Neural progenitor cell (in vitro differentiated cells): Measurements from ENCODE around the gene EHMT1. TPM values are rescaled to one million over a fixed set of nuclear protein-coding genes. Genes with fewer than 3 reads are reported as not detected.

ENCODE experiments used
- DNase-seq: peaks from one replicate; pipeline ENCODE4 v3.0.0-alpha.2; 2016; ENCODE audit warnings: low spot score
- H2AFZ ChIP-seq: fragments of 200-600 bp; sonication (generic); replicated peaks from 2 replicates; pipeline ENCODE4 v1.6.1; 2016; ENCODE audit warnings: antibody characterized with exemption
- H3F3A ChIP-seq: fragments of 200-600 bp; sonication (generic); 2 replicates; pipeline ENCODE4 v1.6.1; 2016; ENCODE audit warnings: antibody characterized with exemption, low read depth
- H3K27ac ChIP-seq: fragments of 200-600 bp; sonication (generic); 2 replicates; pipeline ENCODE4 v1.5.1; 2016; ENCODE audit warnings: mild to moderate bottlenecking
- H3K27me3 ChIP-seq: fragments of 200-600 bp; sonication (generic); 2 replicates; pipeline ENCODE4 v1.6.1; 2016; ENCODE audit warnings: mild to moderate bottlenecking, moderate library complexity
- H3K36me3 ChIP-seq: fragments of 200-600 bp; sonication (generic); 2 replicates; pipeline ENCODE4 v1.5.1; 2016
- H3K4me1 ChIP-seq: fragments of 200-600 bp; sonication (generic); 2 replicates; pipeline ENCODE4 v1.6.1; 2016; ENCODE audit warnings: mixed run types
- H3K4me2 ChIP-seq: fragments of 200-600 bp; sonication (generic); 2 replicates; pipeline ENCODE4 v1.6.1; 2016
- H3K4me3 ChIP-seq: fragments of 200-600 bp; sonication (generic); 2 replicates; pipeline ENCODE4 v1.5.1; 2016
- H3K79me2 ChIP-seq: fragments of 200-600 bp; sonication (generic); 2 replicates; pipeline ENCODE4 v1.6.1; 2016; ENCODE audit warnings: low read depth
- H3K9ac ChIP-seq: fragments of 200-600 bp; sonication (generic); 2 replicates; pipeline ENCODE4 v1.6.1; 2016
- H3K9me3 ChIP-seq: fragments of 200-600 bp; sonication (generic); 2 replicates; pipeline ENCODE4 v1.5.1; 2016; ENCODE audit warnings: low read depth
- H4K20me1 ChIP-seq: fragments of 200-600 bp; sonication (generic); 2 replicates; pipeline ENCODE4 v1.6.1; 2016; ENCODE audit warnings: low read depth
- H3K27ac Mint-ChIP-seq: 3 replicates; pipeline ENCODE4 v1.8.0; 2021; ENCODE audit warnings: mixed read lengths
- H3K27me3 Mint-ChIP-seq: 2 replicates; pipeline ENCODE4 v1.8.0; 2022; ENCODE audit warnings: low read depth, mild to moderate bottlenecking, inconsistent platforms, moderate library complexity, mixed read lengths; ENCODE audit not compliant: insufficient read depth
- H3K36me3 Mint-ChIP-seq: 3 replicates; pipeline ENCODE4 v1.8.0; 2021; ENCODE audit warnings: mixed read lengths
- H3K4me1 Mint-ChIP-seq: 3 replicates; pipeline ENCODE4 v1.8.0; 2021; ENCODE audit warnings: mixed read lengths
- H3K4me3 Mint-ChIP-seq: 3 replicates; pipeline ENCODE4 v1.8.0; 2021; ENCODE audit warnings: mild to moderate bottlenecking, moderate library complexity, mixed read lengths
- H3K9me3 Mint-ChIP-seq: 3 replicates; pipeline ENCODE4 v1.8.0; 2020; ENCODE audit warnings: mixed read lengths
- CTCF ChIP-seq: fragments of 200-600 bp; sonication (generic); IDR thresholded peaks from 2 replicates; pipeline ENCODE4 v1.5.1; 2017; ENCODE audit warnings: antibody characterized with exemption, mild to moderate bottlenecking
- EZH2 ChIP-seq: fragments of 200-600 bp; sonication (generic); IDR thresholded peaks from 2 replicates; pipeline ENCODE4 v1.6.1; 2017; ENCODE audit warnings: antibody characterized with exemption, mild to moderate bottlenecking, moderate library complexity
- EZH2phosphoT487 ChIP-seq: fragments of 200-600 bp; sonication (generic); IDR thresholded peaks from 2 replicates; pipeline ENCODE4 v1.6.1; 2017; ENCODE audit warnings: antibody characterized with exemption
- total RNA-seq: library from RNA; depleted of rRNA; stranded (reverse); fragments of >200 nt; gene quantifications from 2 replicates; pipeline ENCODE4 v1.2.3, GENCODE V29; 2015; ENCODE audit warnings: low replicate concordance

EHMT1 gene
- total RNA-seq, 1 donor from 2014 or later: 47.8 TPM

- H3K4me2 ChIP-seq: no peak overlapping the region
- H2AFZ ChIP-seq: no peak overlapping the region
- Mint-ChIP-seq H3K27me3 (peaks cover 2% of the 10 kb centered on the region), H3K27ac (no peak overlapping the region), H3K4me3 (no peak overlapping the region), H3K9me3 (peaks cover 28% of the 10 kb centered on the region), H3K4me1 (no peaks in the 10 kb centered on the region), H3K36me3 (no peaks in the 10 kb centered on the region)
- no peak for TF ChIP-seq CTCF
- TF ChIP-seq EZH2: no peak
- no peak overlapping the region for H3K27ac ChIP-seq
- no peaks in the 10 kb centered on the region for H3F3A ChIP-seq
- DNase-seq: no peak
- no peaks in the 10 kb centered on the region for H3K79me2 ChIP-seq
- H4K20me1 ChIP-seq: no peaks in the 10 kb centered on the region
- no peaks in the 10 kb centered on the region for H3K4me1 ChIP-seq
- H3K4me3 ChIP-seq: no peak overlapping the region
- no peak overlapping the region for H3K9ac ChIP-seq
- H3K27me3 ChIP-seq: no peaks in the 10 kb centered on the region
- H3K9me3 ChIP-seq: no peaks in the 10 kb centered on the region
- H3K36me3 ChIP-seq: no peaks in the 10 kb centered on the region
These were observed 241.6 kb downstream of the EHMT1 start for GRCh38 chr9:137860361-137860760.

- Histone ChIP-seq H3K27ac (no peak overlapping the region), H3K79me2 (no peaks in the 10 kb centered on the region), H3F3A (no peaks in the 10 kb centered on the region), H3K4me3 (no peak overlapping the region), H3K4me2 (no peak overlapping the region), H3K9ac (no peak overlapping the region), H3K4me1 (no peaks in the 10 kb centered on the region), H4K20me1 (no peaks in the 10 kb centered on the region), H3K27me3 (no peaks in the 10 kb centered on the region), H2AFZ (no peak overlapping the region), H3K36me3 (no peaks in the 10 kb centered on the region), H3K9me3 (no peaks in the 10 kb centered on the region)
- no peak for TF ChIP-seq EZH2phosphoT487
- no peak for TF ChIP-seq EZH2
- TF ChIP-seq CTCF: no peak
- H3K27me3 Mint-ChIP-seq: peaks cover 2% of the 10 kb centered on the region
- DNase-seq: no peak
- peaks cover 8% of the 10 kb centered on the region for H3K9me3 Mint-ChIP-seq
- no peak overlapping the region for H3K4me3 Mint-ChIP-seq
- no peak overlapping the region for H3K27ac Mint-ChIP-seq
- no peaks in the 10 kb centered on the region for H3K36me3 Mint-ChIP-seq
- no peaks in the 10 kb centered on the region for H3K4me1 Mint-ChIP-seq
These were observed 246.9 kb downstream of the EHMT1 start for GRCh38 chr9:137865581-137866145.

GRCh38 chr9:137866226-137867141, 247.7 kb downstream of the EHMT1 start:
- Histone ChIP-seq H3K9me3 (no peaks in the 10 kb centered on the region), H3K4me3 (no peak overlapping the region), H3F3A (no peaks in the 10 kb centered on the region), H3K4me2 (no peak overlapping the region), H3K27me3 (no peaks in the 10 kb centered on the region), H4K20me1 (no peaks in the 10 kb centered on the region), H3K36me3 (no peaks in the 10 kb centered on the region), H3K27ac (no peak overlapping the region), H3K79me2 (no peaks in the 10 kb centered on the region), H3K9ac (no peak overlapping the region), H2AFZ (no peak overlapping the region), H3K4me1 (no peaks in the 10 kb centered on the region)
- Mint-ChIP-seq H3K27ac (no peak overlapping the region), H3K36me3 (no peaks in the 10 kb centered on the region), H3K27me3 (no peaks in the 10 kb centered on the region), H3K4me1 (no peaks in the 10 kb centered on the region), H3K4me3 (no peak overlapping the region), H3K9me3 (peaks cover 2% of the 10 kb centered on the region)
- TF ChIP-seq EZH2phosphoT487 (no peak), EZH2 (no peak), CTCF (no peak)
- no peak for DNase-seq
